GDM1 (cell line): ENCODE results near the gene TBC1D10B.
"Not testable (repeated sequence)": the region's sequence is repeated elsewhere in the genome, so short reads cannot be mapped to it uniquely, and the experiment has no call there.

Experiments
- DNase-seq: peaks from one replicate; lab custom pipeline; 2025; lab: John Stamatoyannopoulos, UW

The TBC1D10B gene

GRCh38 chr16:30397056-30397455 lies 26.8 kb upstream of the TBC1D10B start:
- no peak for DNase-seq

GRCh38 chr16:30396627-30397026 lies 26.3 kb upstream of the TBC1D10B start:
- DNase-seq: not testable (repeated sequence)

DNA sequence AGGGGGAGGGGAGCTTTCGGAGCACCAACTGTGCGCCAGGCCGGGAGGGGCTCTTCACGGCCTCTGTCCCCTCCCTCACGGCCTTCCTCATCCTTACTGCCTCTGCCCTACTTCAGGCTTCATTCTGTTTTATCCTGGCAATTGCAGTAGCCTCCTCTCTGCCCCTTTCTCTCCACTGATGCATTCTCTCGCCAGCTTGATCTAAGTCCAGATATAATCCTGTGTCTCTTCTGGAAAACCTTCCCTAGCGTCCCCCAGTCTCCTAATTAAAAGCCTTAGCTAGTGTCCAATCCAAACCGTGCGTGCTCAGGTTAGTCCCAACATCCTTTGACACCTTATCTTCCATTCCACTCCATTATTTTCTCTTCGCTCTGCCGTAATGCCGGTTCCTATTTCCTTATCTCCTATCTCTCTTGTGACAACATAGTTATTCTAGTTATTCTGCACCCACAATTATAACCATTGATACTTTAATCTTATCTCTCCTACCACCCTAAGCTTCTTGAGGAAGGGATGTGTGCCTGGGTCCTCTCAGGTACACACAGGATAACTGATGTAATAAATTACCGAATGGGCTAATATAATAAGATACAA lies 25.8 kb upstream of the TBC1D10B start:
- no peak for DNase-seq

DNA sequence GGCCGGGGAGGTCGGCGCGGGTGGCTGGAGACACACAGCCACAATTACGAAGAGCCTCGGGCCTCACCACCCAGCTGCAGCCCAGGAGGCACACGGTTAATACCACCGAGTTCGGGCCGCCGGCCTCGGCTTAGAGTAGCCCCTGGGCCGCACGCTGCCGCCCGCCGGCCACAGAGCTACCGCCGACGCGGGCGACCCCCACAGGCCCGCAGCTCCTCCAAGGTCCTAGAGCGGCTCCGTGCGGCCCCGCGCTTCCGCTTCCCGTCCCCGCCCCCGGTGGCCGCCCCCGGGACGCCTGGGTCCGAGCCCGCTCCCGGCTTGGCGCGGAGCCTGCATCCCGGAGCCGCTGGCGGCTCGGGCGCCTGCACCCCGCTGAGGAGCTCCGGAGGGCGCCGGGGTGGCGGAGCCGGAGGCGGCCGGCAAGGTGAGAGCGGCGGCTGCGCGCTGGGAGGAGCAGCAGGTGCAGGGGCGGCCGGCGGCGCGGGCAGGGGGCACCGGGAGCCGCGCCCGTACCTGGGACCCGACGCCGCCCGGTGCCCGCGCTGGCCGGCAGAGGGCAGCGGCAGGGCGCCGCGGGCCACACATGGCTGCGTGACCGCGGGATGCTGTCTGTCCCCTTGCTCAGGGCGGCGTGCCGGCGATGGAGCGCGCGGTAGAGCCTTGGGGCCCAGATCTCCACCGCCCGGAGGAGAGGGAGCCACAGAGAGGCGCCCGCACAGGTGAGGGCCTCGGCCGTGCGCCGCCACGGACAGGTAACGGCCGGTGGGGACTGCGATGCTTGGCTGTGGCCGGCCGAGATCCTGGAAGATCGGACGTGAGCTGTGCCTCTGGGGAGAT lies 25.1 kb upstream of the TBC1D10B start, which contains the start of gene ZNF48:
TSS of gene ZNF48 (plus strand) at position 266 of the 837 bp plus-strand sequence. CDS start at position 641, 375 bp downstream.
- peak; percentile 91 for DNase-seq

GRCh38 chr16:30394592-30395154 lies 24.4 kb upstream of the TBC1D10B start:
- no peak for DNase-seq

DNA sequence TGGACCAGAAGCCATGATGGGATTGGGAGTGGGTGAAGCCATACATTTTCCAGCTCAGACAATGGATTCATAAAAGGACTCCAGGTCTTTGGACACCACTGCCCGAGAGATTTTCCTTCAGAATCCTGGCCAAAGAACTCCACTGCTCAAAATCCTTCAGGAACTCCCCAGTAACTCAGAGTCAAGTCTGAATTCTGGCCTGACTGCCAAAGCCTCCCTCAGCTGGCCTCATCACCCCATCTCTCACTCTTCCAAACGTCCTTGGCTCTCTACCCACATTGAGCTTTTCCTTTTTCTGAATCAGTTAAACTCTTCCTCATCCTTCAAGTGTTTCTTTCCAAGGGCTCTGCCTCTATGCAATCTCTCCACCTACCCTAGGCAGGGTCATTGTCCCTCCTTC lies 13.2 kb upstream of the TBC1D10B start:
- no peak for DNase-seq

- DNase-seq: peak; percentile 26
Observed at GRCh38 chr16:30382111-30382881, 12.0 kb upstream of the TBC1D10B start, which contains the start of gene SEPTIN1. SEPTIN1 (minus strand) TSS chr16:30382561; CDS start chr16:30382542, 19 bp downstream.

DNA sequence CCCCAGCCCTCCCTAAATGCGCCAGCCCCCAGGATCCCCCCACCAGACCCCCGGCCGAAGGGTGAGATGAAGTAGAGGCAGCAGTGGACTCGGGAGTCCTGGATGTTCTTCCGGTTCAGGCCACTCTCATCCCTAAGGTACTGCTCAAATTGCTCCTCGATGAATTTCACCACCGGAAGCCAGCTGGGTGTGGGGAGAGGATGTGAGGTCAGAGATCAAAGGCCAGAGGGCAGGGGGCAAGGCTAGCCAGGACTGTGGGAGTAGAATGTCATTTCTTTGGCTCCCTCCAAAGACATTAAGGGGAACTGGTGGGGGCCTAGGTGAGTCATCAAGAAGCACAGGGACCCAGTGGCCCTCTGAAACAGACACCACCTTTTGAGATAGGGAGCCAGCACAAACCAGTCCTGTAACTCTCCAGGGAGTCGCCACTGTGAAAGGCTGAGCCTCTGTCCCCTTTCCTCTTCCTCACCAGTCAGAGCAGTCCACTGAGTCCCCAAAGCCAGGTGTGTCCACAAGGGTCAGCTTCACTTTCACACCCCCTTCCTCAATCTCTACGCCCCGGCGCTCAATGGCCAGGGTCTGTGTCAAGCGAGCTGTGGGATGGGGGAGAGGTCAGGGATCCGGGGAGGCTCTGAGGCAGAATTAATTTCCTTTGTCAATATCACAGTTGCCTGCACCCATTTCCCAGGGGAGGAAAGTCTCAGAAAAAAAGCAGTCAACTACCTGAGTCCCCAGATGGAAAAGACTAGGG lies 11.2 kb upstream of the TBC1D10B start:
- DNase-seq: no peak

GRCh38 chr16:30380803-30381208 lies 10.5 kb upstream of the TBC1D10B start:
- DNase-seq: no peak

GRCh38 chr16:30380072-30380802 lies 9.9 kb upstream of the TBC1D10B start:
- DNase-seq: no peak

- DNase-seq: no peak
Observed at GRCh38 chr16:30379158-30379783, 9.0 kb upstream of the TBC1D10B start.

DNA sequence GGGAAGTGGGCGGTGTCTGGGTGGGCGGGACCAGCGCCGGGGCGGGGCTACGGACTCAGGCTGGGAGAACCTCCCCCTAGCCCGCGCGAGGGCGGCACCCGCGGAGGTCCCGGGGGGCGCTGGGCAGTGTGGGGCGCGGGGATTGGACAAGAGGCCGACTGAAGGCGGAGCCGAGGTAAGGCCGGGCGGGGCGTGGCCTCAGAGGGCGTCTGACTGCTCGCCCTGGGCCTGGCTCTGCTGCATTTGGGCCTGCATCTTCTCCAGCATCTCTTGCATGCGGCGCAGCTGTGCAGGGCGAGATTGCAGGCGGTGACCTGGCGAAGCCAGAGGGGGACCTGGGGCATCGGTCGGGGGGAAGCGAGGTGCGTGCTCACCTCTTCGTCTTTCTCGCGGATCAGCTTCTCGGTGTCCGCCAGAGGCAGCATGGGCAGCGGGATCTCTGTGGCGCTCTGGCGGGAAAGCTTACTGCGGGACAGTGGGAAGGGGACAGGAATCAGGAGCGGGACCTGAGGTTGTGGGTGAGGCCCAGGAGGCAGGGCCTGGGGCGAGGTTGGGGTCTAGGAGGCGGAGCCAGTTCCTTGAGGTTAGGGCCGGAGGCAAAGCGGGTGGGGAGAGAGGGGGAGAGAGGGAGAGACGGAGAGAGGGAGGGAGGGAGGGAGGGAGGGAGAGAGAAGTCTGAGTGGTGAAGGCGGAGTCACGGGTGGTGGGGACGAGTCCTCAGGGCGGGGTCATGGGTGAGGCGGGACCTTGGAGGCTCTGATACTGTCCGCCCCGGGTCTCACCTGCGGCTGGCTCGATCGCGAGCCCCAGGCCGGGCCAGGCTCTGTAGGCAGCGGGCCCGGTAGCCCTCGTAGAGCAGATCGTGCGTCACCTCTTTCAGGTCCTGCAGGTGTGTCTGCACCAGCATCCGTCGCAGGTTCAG lies 8.2 kb upstream of the TBC1D10B start:
- peak; percentile 98 for DNase-seq

GRCh38 chr16:30377812-30378235 lies 7.5 kb upstream of the TBC1D10B start:
- peak; percentile 90 for DNase-seq

GRCh38 chr16:30377050-30377811 lies 6.9 kb upstream of the TBC1D10B start:
- no peak for DNase-seq

GRCh38 chr16:30376461-30376902 lies 6.2 kb upstream of the TBC1D10B start:
- no peak for DNase-seq

DNA sequence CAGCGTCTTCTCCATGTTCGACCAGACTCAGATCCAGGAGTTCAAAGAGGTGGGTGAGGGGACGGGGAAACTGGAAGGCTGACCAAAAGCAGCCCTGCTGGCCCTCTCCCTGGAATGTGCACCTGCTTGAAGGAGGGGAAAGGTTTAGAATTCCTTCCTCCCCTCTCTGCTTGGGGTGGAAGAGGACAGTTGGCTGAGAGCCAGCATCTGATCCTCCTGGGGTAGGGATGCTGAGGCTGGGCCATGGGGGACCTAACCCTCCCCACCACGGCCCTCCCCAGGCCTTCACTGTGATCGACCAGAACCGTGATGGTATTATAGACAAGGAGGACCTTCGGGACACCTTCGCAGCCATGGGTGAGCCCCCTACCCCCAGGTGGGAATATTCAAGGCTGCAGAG lies 5.6 kb upstream of the TBC1D10B start:
- DNase-seq: no peak

DNA sequence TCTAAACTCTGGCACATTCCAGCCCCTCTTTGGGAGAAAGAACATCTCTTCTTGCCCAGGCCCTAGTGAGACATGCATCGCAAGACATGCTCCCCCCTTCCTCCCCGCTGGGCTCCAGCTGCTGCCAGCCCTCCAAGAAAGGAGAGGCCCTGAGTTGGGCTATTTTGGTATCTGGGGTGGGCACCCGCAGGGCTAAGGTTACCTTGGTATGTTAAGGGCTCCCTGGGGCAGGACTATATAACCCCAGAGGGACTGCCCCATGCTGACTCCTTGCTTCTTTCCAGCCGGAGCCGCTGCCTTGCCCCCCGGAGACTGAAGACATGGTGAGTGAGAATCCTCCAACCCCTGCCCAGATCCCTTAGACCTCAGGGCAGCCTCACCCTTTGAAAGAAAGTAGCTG lies 4.2 kb upstream of the TBC1D10B start, which contains the start of gene MYL11:
TSS of gene MYL11 (plus strand) at position 265 of the 400 bp plus-strand sequence. CDS start at position 321, 56 bp downstream.
- no peak for DNase-seq

GRCh38 chr16:30372725-30373124 lies 2.4 kb upstream of the TBC1D10B start:
- no peak for DNase-seq
